Naive thymus-derived CD4-positive, alpha-beta T cell (primary cell): ENCODE data around the gene CAPS. TPM values are rescaled to one million over a fixed set of nuclear protein-coding genes. Genes with fewer than 3 reads are reported as not detected.
A peak's percentile ranks its signal among the peaks of the same experiment; 100 is the strongest.
"Not testable (repeated sequence)": the region's sequence is repeated elsewhere in the genome, so short reads cannot be mapped to it uniquely, and the experiment has no call there.

ENCODE experiments used
- ATAC-seq: fragments of 150-1000 bp; cut with Tn5 transposase; 2 replicates; pipeline ENCODE4 v1.10.0; 2021; ENCODE audit warnings: mild to moderate bottlenecking, moderate library complexity
- CTCF ChIA-PET: fragments of 350-600 bp; sonication (Branson Sonifier 250); formaldehyde crosslinking; loops from one replicate; lab custom pipeline; 2021; ENCODE audit warnings: antibody characterized with exemption; lab: Charles Lee
- POLR2A ChIA-PET: fragments of 350-600 bp; sonication (Branson Sonifier 250); formaldehyde crosslinking; loops from one replicate; lab custom pipeline; 2021; ENCODE audit warnings: antibody characterized with exemption, inconsistent platforms; lab: Charles Lee
- DNase-seq, 9 donors: peaks; one replicate each; pipeline versions ENCODE4 v3.0.0 to v3.0.0-alpha.2; 2020 to 2022; ENCODE audit warnings: mixed read lengths in 1 of 9
- H3K27ac ChIP-seq: one replicate; pipeline ENCODE4 v1.7.0; 2013; ENCODE audit warnings: mild to moderate bottlenecking, low read depth, low read length, moderate library complexity
- H3K27me3 ChIP-seq, 2 donors: one replicate each; pipeline ENCODE4 v1.7.0; 2013; ENCODE audit warnings: low read length in 2 of 2, mild to moderate bottlenecking in 2 of 2, moderate library complexity in 2 of 2; ENCODE audit not compliant: control insufficient read depth in 2 of 2, insufficient read depth in 2 of 2
- H3K36me3 ChIP-seq, 3 experiments: 1 replicate in 2 of 3; 2 replicates in 1 of 3; pipeline ENCODE4 v1.7.0; 2013; ENCODE audit warnings: low read length in 3 of 3, mild to moderate bottlenecking in 3 of 3, moderate library complexity in 1 of 3; ENCODE audit not compliant: insufficient read depth in 3 of 3, control insufficient read depth in 2 of 3
- H3K4me1 ChIP-seq, 2 donors: one replicate each; pipeline ENCODE4 v1.7.0; 2013; ENCODE audit warnings: low read length in 2 of 2, mild to moderate bottlenecking in 2 of 2, moderate library complexity in 1 of 2; ENCODE audit not compliant: control insufficient read depth in 2 of 2, insufficient read depth in 2 of 2
- H3K4me3 ChIP-seq: 2 replicates; pipeline ENCODE4 v1.7.0; 2013; ENCODE audit warnings: mild to moderate bottlenecking, low read length
- H3K9me3 ChIP-seq, 3 experiments: 1 replicate in 2 of 3; 2 replicates in 1 of 3; pipeline ENCODE4 v1.7.0; 2013; ENCODE audit warnings: low read length in 3 of 3; ENCODE audit not compliant: control insufficient read depth in 2 of 3
- H3K27ac Mint-ChIP-seq, 9 donors: one replicate each; pipeline ENCODE4 v1.8.0; 2020 to 2022; ENCODE audit warnings: mixed read lengths in 9 of 9, mild to moderate bottlenecking in 8 of 9, moderate library complexity in 5 of 9, inconsistent platforms in 2 of 9
- H3K27me3 Mint-ChIP-seq, 5 donors: one replicate each; pipeline ENCODE4 v1.8.0; 2021 to 2022; ENCODE audit warnings: mixed read lengths in 5 of 5, mild to moderate bottlenecking in 1 of 5
- H3K36me3 Mint-ChIP-seq, 5 donors: one replicate each; pipeline ENCODE4 v1.8.0; 2020 to 2022; ENCODE audit warnings: mixed read lengths in 5 of 5, mild to moderate bottlenecking in 3 of 5, inconsistent platforms in 1 of 5
- H3K4me1 Mint-ChIP-seq, 7 donors: one replicate each; pipeline ENCODE4 v1.8.0; 2020 to 2022; ENCODE audit warnings: mixed read lengths in 7 of 7, mild to moderate bottlenecking in 3 of 7, inconsistent platforms in 1 of 7
- H3K4me3 Mint-ChIP-seq, 10 donors: one replicate each; pipeline ENCODE4 v1.8.0; 2020 to 2022; ENCODE audit warnings: mild to moderate bottlenecking in 10 of 10, mixed read lengths in 10 of 10, moderate library complexity in 6 of 10, inconsistent platforms in 2 of 10
- H3K9me3 Mint-ChIP-seq, 11 donors: one replicate each; pipeline ENCODE4 v1.8.0; 2020 to 2022; ENCODE audit warnings: mixed read lengths in 11 of 11, mild to moderate bottlenecking in 4 of 11, inconsistent platforms in 1 of 11, moderate library complexity in 1 of 11
- intact Hi-C, 2 donors: fragments of 100-400 bp; cut with micrococcal nuclease; formaldehyde crosslinking; loops; one replicate each; pipeline ENCODE4 v1.15.1; 2023
- polyA plus RNA-seq, 2 donors: library from polyadenylated mRNA; unstranded; fragments of 300-500 nt; fragmentation: Illumina TruSeq; gene quantifications; one replicate each; pipeline ENCODE4 v1.2.3, GENCODE V29; 2021
- total RNA-seq, 6 experiments: library from RNA in 5 of 6; stranded (reverse) in 5 of 6; gene quantifications; 1 replicate in 5 of 6; 2 replicates in 1 of 6; pipeline ENCODE4 v1.2.3 and lab custom pipeline; 2021 to 2026

CAPS gene
- total and polyA plus RNA-seq, 7 experiments from 2014 or later = 1.6 to 80.6 (median 45.2) TPM

DNA sequence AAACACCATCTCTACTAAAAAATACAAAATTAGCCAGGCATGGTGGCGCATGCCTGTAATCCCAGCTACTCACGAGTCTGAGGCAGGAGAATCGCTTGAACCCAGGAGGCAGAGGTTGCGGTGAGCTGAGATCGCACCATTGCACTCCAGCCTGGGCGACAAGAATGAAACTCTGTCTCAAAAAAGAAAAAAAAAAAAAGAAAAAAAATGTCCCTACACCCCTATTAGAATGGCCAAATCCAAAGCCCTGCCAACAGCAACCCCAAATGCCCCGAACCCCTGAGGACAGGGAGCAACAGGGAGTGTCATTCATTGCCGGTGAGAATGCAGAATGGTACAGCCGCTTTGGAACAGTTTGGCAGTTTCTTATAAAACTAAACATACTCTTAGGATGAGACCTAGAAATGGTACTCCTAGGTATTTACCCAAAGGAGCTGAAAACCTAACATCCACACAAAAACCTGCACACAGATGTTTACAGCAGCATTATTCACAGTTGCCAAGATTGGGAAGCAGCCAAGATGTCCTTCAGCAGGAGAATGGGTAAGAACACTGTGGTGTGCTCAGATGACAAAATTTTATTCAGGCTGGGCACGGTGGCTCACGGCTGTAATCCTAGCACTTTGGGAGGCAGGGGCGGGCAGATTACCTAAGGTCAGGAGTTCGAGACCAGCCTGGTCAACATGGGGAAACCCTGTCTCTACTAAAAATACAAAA lies 30.7 kb upstream of the CAPS start:
- H3K36me3 Mint-ChIP-seq, H3K4me3 Mint-ChIP-seq, H3K4me3 ChIP-seq, intact Hi-C loops, DNase-seq, H3K9me3 Mint-ChIP-seq, H3K4me1 Mint-ChIP-seq, H3K9me3 ChIP-seq, H3K27me3 ChIP-seq, H3K27ac ChIP-seq, H3K27ac Mint-ChIP-seq, CTCF ChIA-PET, H3K4me1 ChIP-seq, POLR2A ChIA-PET, H3K36me3 ChIP-seq, ATAC-seq: not testable (repeated sequence)
- peaks cover 8 to 22% (median 10%) of the 10 kb centered on the region in 5 donors for H3K27me3 Mint-ChIP-seq

DNA sequence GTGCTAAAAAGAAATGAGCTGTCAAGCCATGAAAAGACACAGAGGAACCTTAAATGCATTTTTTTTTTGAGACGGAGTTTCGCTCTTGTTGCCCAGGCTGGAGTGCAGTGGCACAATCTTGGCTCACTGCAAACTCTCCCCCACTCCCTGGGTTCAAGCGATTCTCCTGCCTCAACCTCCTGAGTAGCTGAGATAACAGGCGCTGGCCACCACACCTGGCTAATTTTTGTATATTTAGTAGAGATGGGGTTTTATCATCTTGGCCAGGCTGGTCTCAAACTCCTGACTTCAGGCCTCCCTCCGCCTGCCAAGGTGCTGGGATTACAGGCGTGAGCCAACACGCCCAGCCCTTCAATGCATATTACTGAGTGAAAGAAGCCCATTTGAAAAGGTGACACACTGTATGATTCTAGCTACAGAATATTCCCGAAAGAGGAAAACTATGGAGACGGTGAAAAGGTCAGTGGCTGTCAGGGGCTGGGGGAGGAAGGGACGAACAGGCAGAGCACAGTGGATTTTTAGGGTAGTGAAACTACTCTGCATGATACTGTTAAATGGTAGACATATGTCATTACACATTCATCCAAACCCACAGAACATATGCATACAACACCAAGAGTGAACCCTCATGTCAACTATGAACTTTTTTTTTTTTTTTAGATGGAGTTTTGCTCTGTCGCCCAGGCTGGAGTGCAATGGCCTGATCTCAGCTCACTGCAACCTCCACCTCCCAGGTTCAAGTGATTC lies 29.8 kb upstream of the CAPS start:
- H3K36me3 Mint-ChIP-seq, H3K4me3 Mint-ChIP-seq, H3K36me3 ChIP-seq, H3K9me3 ChIP-seq, POLR2A ChIA-PET, H3K4me1 Mint-ChIP-seq, H3K27ac ChIP-seq, H3K27ac Mint-ChIP-seq, H3K4me3 ChIP-seq, H3K27me3 ChIP-seq, DNase-seq, intact Hi-C loops, H3K4me1 ChIP-seq, ATAC-seq, H3K9me3 Mint-ChIP-seq: not testable (repeated sequence)
- H3K27me3 Mint-ChIP-seq = peaks cover 8 to 20% (median 11%) of the 10 kb centered on the region in 5 donors
- CTCF ChIA-PET = interaction anchor here (0.7 kb wide), 1 partner anchor 67 kb away, joined by 3 read pairs; no protein-coding TSS in a partner anchor

DNA sequence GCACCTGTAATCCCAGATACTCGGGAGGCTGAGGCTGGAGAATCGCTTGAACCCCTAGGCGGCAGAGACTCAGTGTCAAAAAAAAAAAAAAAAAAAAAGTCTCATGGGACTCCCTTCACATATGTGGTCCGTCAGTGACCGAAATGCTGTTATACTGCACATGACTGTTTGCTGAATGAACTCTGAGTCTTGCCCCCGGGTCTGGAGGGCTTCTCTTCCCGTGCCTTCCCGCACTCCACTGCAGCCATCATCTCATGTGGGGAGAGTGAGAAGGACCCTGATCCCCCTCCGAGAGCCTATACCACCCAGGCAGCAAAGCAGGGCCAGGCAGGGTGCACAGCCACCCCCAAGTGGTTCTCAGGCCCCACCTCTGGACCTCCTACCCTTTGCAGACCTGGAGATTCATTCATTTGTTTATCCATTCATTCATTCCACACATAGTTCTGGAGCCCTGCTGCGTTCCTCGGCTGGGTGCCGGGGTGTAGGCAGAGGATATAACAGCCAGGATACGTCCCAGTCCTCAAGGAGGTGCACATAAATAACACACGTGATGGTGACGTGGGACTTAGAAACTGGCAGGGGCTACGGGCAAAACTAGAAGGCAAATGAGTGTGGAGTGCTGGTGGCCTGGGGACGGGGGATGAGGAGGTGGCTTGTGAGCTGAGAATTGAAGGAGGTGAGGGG lies 24.6 kb upstream of the CAPS start:
- Mint-ChIP-seq H3K9me3 (no peaks in the 10 kb centered on the region), H3K4me1 (peaks cover 0 to 4% (median 0%) of the 10 kb centered on the region in 7 donors), H3K27me3 (peaks cover 4 to 17% (median 6%) of the 10 kb centered on the region in 5 donors), H3K4me3 (no peak overlapping the region), H3K27ac (peak overlapping the region in 2 of 9 donors; percentile 6 to 51), H3K36me3 (no peaks in the 10 kb centered on the region)
- intact Hi-C loops = no loop called here
- ATAC-seq (no peak), DNase-seq (no peak)
- ChIA-PET POLR2A (no interaction called here), CTCF (no interaction called here)
- Histone ChIP-seq H3K4me1 (no peaks in the 10 kb centered on the region), H3K27ac (no peak overlapping the region), H3K9me3 (no peaks in the 10 kb centered on the region), H3K36me3 (no peaks in the 10 kb centered on the region), H3K4me3 (no peak overlapping the region), H3K27me3 (no peaks in the 10 kb centered on the region)

DNA sequence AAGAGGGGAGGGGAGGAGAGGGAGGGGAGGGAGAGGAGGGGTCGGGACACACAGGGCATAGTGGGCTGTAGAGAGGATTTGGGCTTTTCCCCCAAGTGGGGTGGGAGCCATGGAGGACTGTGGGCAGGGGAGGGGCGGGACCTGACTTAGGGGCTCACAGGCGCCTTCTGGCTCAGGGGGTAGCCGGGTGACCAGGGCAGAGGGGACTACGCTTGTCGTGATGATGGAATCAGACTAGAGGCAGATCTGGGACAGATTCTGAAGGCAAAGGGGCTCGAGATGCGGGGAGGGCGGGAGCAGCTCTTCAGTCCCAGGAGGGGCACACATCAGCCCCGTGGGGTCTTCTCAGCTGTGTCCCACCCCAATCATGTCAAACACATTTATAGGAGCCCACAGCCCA lies 24.0 kb upstream of the CAPS start:
- Mint-ChIP-seq H3K4me3 (no peak overlapping the region), H3K27me3 (peaks cover 4 to 17% (median 5%) of the 10 kb centered on the region in 5 donors), H3K27ac (no peak overlapping the region), H3K36me3 (no peaks in the 10 kb centered on the region), H3K4me1 (peaks cover 0 to 4% (median 0%) of the 10 kb centered on the region in 7 donors), H3K9me3 (no peaks in the 10 kb centered on the region)
- ChIA-PET POLR2A (no interaction called here), CTCF (no interaction called here)
- H3K4me3 ChIP-seq = no peak overlapping the region
- no peak for DNase-seq
- peaks cover 0 to 6% (median 0%) of the 10 kb centered on the region in 3 experiments for H3K36me3 ChIP-seq
- ATAC-seq = no peak
- H3K9me3 ChIP-seq = no peaks in the 10 kb centered on the region
- H3K27ac ChIP-seq = no peak overlapping the region
- no peaks in the 10 kb centered on the region for H3K4me1 ChIP-seq
- H3K27me3 ChIP-seq = no peaks in the 10 kb centered on the region
- intact Hi-C loops = no loop called here

DNA sequence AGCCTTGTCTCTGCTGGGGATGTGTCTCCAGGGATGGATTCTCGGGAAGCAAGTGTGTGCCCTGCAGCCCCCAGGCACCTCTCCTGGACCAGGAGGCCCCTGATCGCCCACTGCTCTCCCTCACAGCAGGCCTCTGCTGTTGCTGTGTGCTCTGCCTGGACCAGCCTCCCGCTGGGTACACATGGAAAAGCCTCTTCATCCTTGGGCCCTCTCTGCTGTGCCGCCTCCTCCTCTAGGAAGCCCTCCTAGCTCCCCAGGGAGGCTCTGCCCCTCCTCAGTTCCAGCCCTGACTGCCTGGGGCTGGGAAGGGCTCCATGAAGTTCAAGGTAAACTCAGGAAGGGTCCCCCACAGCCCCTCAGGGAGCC lies 22.5 kb upstream of the CAPS start:
- ChIA-PET CTCF (no interaction called here), POLR2A (interaction anchor here (0.7 to 1.5 kb wide), 2 partner anchors 9 to 11 kb away, joined by 3 to 4 read pairs; no protein-coding TSS in a partner anchor)
- peaks cover 0 to 4% (median 0%) of the 10 kb centered on the region in 7 donors for H3K4me1 Mint-ChIP-seq
- Histone ChIP-seq H3K4me3 (no peak overlapping the region), H3K9me3 (no peaks in the 10 kb centered on the region), H3K27me3 (no peaks in the 10 kb centered on the region), H3K27ac (no peak overlapping the region), H3K4me1 (no peaks in the 10 kb centered on the region), H3K36me3 (peaks cover 0 to 21% (median 0%) of the 10 kb centered on the region in 3 experiments)
- no peaks in the 10 kb centered on the region for H3K36me3 Mint-ChIP-seq
- H3K9me3 Mint-ChIP-seq = no peaks in the 10 kb centered on the region
- DNase-seq (no peak), ATAC-seq (no peak)
- H3K27me3 Mint-ChIP-seq = peaks cover 0 to 12% (median 5%) of the 10 kb centered on the region in 5 donors
- intact Hi-C loops = no loop called here
- peak overlapping the region in 2 of 9 donors; percentile 20 to 28 for H3K27ac Mint-ChIP-seq
- H3K4me3 Mint-ChIP-seq = no peak overlapping the region

DNA sequence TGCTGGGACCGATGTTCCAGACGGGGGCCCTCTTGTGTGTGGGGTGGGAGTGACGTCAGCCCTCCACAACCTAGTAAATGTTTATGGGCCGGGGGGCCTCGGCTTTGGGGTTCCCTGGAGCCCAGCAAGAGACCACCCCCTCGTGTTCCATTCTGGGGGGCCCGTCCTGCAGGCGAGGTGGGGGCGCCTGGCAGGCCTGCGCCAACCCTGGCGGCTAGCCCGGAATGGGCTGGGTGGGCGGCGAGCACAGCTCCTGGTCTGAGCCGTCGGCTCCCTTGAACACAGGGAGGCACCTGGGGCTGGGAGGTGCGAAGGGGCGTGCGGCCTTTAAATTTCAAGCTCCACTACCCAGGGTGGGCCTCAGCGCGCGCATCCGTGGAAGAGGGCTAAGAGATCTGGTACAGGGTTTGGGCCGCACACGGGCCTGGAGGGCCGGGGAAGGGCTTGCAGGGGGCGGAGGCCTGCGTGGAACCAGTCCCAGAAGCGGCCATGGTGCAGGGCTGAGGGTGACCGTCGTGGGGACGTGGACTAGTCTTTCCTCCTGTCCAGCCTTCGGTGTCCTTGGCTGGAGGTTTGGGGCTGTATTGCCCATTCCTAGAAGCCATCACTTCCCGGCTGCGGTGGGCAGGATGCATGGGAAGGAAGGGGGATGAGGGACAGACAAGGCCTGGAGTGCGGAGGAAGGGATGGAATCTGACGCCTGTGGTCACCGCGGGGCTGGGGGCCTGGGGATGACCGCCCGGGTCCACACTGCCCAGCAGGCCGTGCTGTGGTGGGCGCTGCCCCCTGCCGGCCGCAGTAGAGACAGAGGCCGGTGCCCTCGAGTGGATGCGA lies 21.9 kb upstream of the CAPS start:
- no peak overlapping the region for H3K27ac ChIP-seq
- Mint-ChIP-seq H3K27me3 (peaks cover 0 to 12% (median 5%) of the 10 kb centered on the region in 5 donors), H3K36me3 (no peaks in the 10 kb centered on the region), H3K4me3 (no peak overlapping the region), H3K9me3 (no peaks in the 10 kb centered on the region), H3K4me1 (peaks cover 0 to 4% (median 0%) of the 10 kb centered on the region in 7 donors), H3K27ac (peak overlapping the region in 3 of 9 donors; percentile 20 to 43 (median 28))
- intact Hi-C loops = loop anchor here in 1 of 2 donors (1.0 kb wide), 1 partner anchor 88 kb away; no protein-coding TSS in a partner anchor
- H3K9me3 ChIP-seq = no peaks in the 10 kb centered on the region
- H3K4me3 ChIP-seq = no peak overlapping the region
- POLR2A ChIA-PET = interaction anchor here (1.5 kb wide), 1 partner anchor 11 kb away, joined by 4 read pairs; no protein-coding TSS in a partner anchor
- H3K36me3 ChIP-seq = peaks cover 0 to 27% (median 0%) of the 10 kb centered on the region in 3 experiments
- DNase-seq (peak in 1 of 9 donors; percentile 38), ATAC-seq (peak; percentile 57)
- CTCF ChIA-PET = no interaction called here
- no peaks in the 10 kb centered on the region for H3K27me3 ChIP-seq
- H3K4me1 ChIP-seq = no peaks in the 10 kb centered on the region
